ENCODE results near the gene PPP3CA. TPM values are rescaled to one million over a fixed set of nuclear protein-coding genes. Genes with fewer than 3 reads are reported as not detected.
"Not testable (repeated sequence)": the region's sequence is repeated elsewhere in the genome, so short reads cannot be mapped to it uniquely, and the experiment has no call there.

The PPP3CA gene
- total RNA-seq, 1 experiment from 2014 or later, result 31.0 TPM

- TF ChIP-seq REST (IDR thresholded peaks at IDR 0.05; ENCODE audit: insufficient read depth in 1 of 2, low read depth in 2 of 2, low read length in 1 of 2) (no peak), SIN3A (IDR thresholded peaks at IDR 0.05; ENCODE audit: borderline replicate concordance, insufficient read depth, low read depth, low read length) (no peak), POLR2AphosphoS5 (IDR thresholded peaks at IDR 0.05; ENCODE audit: low read depth, low read length) (no peak), CTCF (IDR thresholded peaks at IDR 0.05) (no peak), TCF7L2 (IDR thresholded peaks at IDR 0.05; ENCODE audit: low read depth, low read length) (no peak)
- ChIA-PET POLR2A (no interaction called here), CTCF (no interaction called here)
- Histone ChIP-seq H3K4me1 (ENCODE audit: control insufficient read depth, insufficient read depth, low read length) (no peaks in the 10 kb centered on the region), H3K27ac (ENCODE audit: low read length) (no peak overlapping the region), H3K36me3 (ENCODE audit: control insufficient read depth, insufficient read depth, low read length) (no peaks in the 10 kb centered on the region), H3K27me3 (ENCODE audit: control insufficient read depth, insufficient read depth, low read length) (no peaks in the 10 kb centered on the region), H3K9me3 (ENCODE audit: control insufficient read depth, insufficient read depth, low read depth, low read length) (no peaks in the 10 kb centered on the region), H3K4me3 (ENCODE audit: low read depth in 2 of 2, low read length in 2 of 2) (no peak overlapping the region)
- intact Hi-C loops (cut with micrococcal nuclease; ENCODE audit: unreplicated experiment), result no loop called here
- ATAC-seq, result no peak
- no peak for DNase-seq (ENCODE audit: low read depth, low spot score)
- BruUV-seq (replicated peaks), result no TSS peak
- in situ Hi-C loops (cut with HindIII; ENCODE audit: low pct_unique_long_range_greater_than_20kb, low sequenced_read_pairs), result no loop called here
Measured at GRCh38 chr4:101000496-101000895, 346.8 kb downstream of the PPP3CA start.

- no peaks in the 10 kb centered on the region for H3K9me3 ChIP-seq (ENCODE audit: control insufficient read depth, insufficient read depth, low read depth, low read length)
- intact Hi-C loops (cut with micrococcal nuclease; ENCODE audit: unreplicated experiment) (no loop called here), in situ Hi-C loops (cut with HindIII; ENCODE audit: low pct_unique_long_range_greater_than_20kb, low sequenced_read_pairs) (no loop called here)
- no peaks in the 10 kb centered on the region; the same call in 1 of the 2 replicates for H3K36me3 ChIP-seq (ENCODE audit: control insufficient read depth, insufficient read depth, low read length)
- ChIA-PET CTCF (no interaction called here), POLR2A (no interaction called here)
- no peak overlapping the region for H3K4me3 ChIP-seq (ENCODE audit: low read depth in 2 of 2, low read length in 2 of 2)
- TF ChIP-seq CTCF (IDR thresholded peaks at IDR 0.05), result no peak
- no peak for TF ChIP-seq POLR2AphosphoS5 (IDR thresholded peaks at IDR 0.05; ENCODE audit: low read depth, low read length)
- TF ChIP-seq SIN3A (IDR thresholded peaks at IDR 0.05; ENCODE audit: borderline replicate concordance, insufficient read depth, low read depth, low read length), result no peak
- TF ChIP-seq REST (IDR thresholded peaks at IDR 0.05; ENCODE audit: insufficient read depth in 1 of 2, low read depth in 2 of 2, low read length in 1 of 2), result no peak
- TF ChIP-seq TCF7L2 (IDR thresholded peaks at IDR 0.05; ENCODE audit: low read depth, low read length), result no peak
- BruUV-seq (replicated peaks), result no TSS peak
- H3K4me1 ChIP-seq (ENCODE audit: control insufficient read depth, insufficient read depth, low read length), result no peaks in the 10 kb centered on the region
- no peak for ATAC-seq
- no peak for DNase-seq (ENCODE audit: low read depth, low spot score)
- no peak overlapping the region for H3K27ac ChIP-seq (ENCODE audit: low read length)
- no peaks in the 10 kb centered on the region for H3K27me3 ChIP-seq (ENCODE audit: control insufficient read depth, insufficient read depth, low read length)
Measured at GRCh38 chr4:100995671-100996070, 351.7 kb downstream of the PPP3CA start.

GRCh38 chr4:100995002-100995401 is 352.3 kb downstream of the PPP3CA start:
- in situ Hi-C loops (cut with HindIII; ENCODE audit: low pct_unique_long_range_greater_than_20kb, low sequenced_read_pairs); BruUV-seq (replicated peaks): not testable (repeated sequence)

More at GRCh38 chr4:100995002-100995401, 352.3 kb downstream of the PPP3CA start:
- CTCF ChIA-PET; H3K4me1 ChIP-seq (ENCODE audit: control insufficient read depth, insufficient read depth, low read length); H3K27ac ChIP-seq (ENCODE audit: low read length); POLR2A ChIA-PET; H3K9me3 ChIP-seq (ENCODE audit: control insufficient read depth, insufficient read depth, low read depth, low read length); DNase-seq (ENCODE audit: low read depth, low spot score); ATAC-seq; intact Hi-C loops (cut with micrococcal nuclease; ENCODE audit: unreplicated experiment); H3K27me3 ChIP-seq (ENCODE audit: control insufficient read depth, insufficient read depth, low read length); H3K4me3 ChIP-seq (ENCODE audit: low read depth in 2 of 2, low read length in 2 of 2); H3K36me3 ChIP-seq (ENCODE audit: control insufficient read depth, insufficient read depth, low read length): not testable (repeated sequence)
